ENCODE results near the gene OR6J1.

OR6J1 gene

GRCh38 chr14:22589096-22589839, 54.9 kb downstream of the OR6J1 start, which contains the start of gene DAD1:
Gene DAD1, minus strand, starts transcription at chr14:22589224. Its CDS starts 67 bp downstream, at chr14:22589157.
- TF ChIP-seq POLR2AphosphoS5 (IDR thresholded peaks at IDR 0.05; ENCODE audit: low read depth, low read length): peak; percentile 83
- peak; percentile 42 for TF ChIP-seq FOXP2 (optimal IDR thresholded peaks at IDR 0.05; ENCODE audit: borderline replicate concordance, extremely low read depth, extremely low read length, insufficient read depth)
- no peak for TF ChIP-seq SIN3A (IDR thresholded peaks at IDR 0.05; ENCODE audit: borderline replicate concordance, insufficient read depth, low read length)
- no peak for TF ChIP-seq REST (IDR thresholded peaks at IDR 0.05; ENCODE audit: insufficient read depth in 1 of 2, low read depth in 2 of 2, low read length in 2 of 2)
- TF ChIP-seq TAF1 (IDR thresholded peaks at IDR 0.05; ENCODE audit: borderline replicate concordance, insufficient read depth, low read length): 0 out of 2 replicates have a peak, but pooled peaks have one; percentile 59

DNA sequence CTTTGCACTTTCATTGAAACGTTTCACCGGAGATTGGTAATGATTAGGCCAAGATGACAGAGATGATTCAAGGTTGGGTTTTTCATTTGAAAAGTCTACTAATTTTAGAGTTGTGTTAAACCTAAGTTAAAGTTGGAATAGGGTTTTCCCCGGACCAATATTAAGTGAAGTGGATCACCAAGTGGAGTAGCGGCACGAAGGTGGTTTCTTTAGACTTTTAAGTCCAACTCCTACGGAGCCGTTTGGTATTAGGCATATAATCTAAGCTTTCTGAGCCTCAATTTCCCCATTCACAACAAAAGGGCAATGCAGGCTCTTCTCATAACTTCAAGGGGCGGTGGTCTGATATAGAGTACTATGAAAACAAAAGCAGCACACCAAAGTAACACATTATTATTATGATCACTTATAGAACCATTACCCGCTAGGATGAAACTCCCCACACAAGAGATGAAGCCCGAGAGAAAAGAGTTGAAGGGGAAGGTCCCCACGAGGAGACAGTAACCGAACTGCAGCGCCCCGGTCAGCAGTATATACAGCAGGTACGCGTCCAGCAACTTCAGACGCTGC, 55.5 kb downstream of the OR6J1 start:
- TF ChIP-seq SIN3A (IDR thresholded peaks at IDR 0.05; ENCODE audit: borderline replicate concordance, insufficient read depth, low read length) (no peak), POLR2AphosphoS5 (IDR thresholded peaks at IDR 0.05; ENCODE audit: low read depth, low read length) (no peak), REST (IDR thresholded peaks at IDR 0.05; ENCODE audit: insufficient read depth in 1 of 2, low read depth in 2 of 2, low read length in 2 of 2) (no peak)

- TF ChIP-seq TAF1 (IDR thresholded peaks at IDR 0.05; ENCODE audit: borderline replicate concordance, insufficient read depth, low read length) (no peak), POLR2AphosphoS5 (IDR thresholded peaks at IDR 0.05; ENCODE audit: low read depth, low read length) (no peak), FOXP2 (optimal IDR thresholded peaks at IDR 0.05; ENCODE audit: borderline replicate concordance, extremely low read depth, extremely low read length, insufficient read depth) (no peak), SIN3A (IDR thresholded peaks at IDR 0.05; ENCODE audit: borderline replicate concordance, insufficient read depth, low read length) (no peak), REST (IDR thresholded peaks at IDR 0.05; ENCODE audit: insufficient read depth in 1 of 2, low read depth in 2 of 2, low read length in 2 of 2) (no peak)
These were observed 56.9 kb downstream of the OR6J1 start for GRCh38 chr14:22587247-22587646.

DNA sequence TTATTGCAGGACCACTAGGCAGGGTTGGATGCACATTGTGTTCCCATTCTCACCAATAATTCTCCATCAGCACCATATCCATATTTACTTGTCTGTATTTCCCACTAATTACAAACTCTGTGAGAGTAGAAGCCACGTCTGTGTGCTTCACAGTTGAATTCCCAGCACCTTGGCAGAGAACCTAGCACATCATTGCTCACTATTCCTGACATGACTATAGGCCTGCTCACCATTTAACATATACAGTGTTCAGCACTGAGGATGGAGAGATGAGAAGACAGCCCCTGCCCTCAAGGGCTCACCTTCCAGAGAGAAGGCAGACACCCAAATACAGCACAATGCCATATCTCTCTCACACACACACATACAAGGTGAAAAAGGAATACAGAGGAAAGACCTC, 60.2 kb downstream of the OR6J1 start:
- TF ChIP-seq POLR2AphosphoS5 (IDR thresholded peaks at IDR 0.05; ENCODE audit: low read depth, low read length): no peak
- TF ChIP-seq TAF1 (IDR thresholded peaks at IDR 0.05; ENCODE audit: borderline replicate concordance, insufficient read depth, low read length): no peak
- no peak for TF ChIP-seq FOXP2 (optimal IDR thresholded peaks at IDR 0.05; ENCODE audit: borderline replicate concordance, extremely low read depth, extremely low read length, insufficient read depth)
- TF ChIP-seq SIN3A (IDR thresholded peaks at IDR 0.05; ENCODE audit: borderline replicate concordance, insufficient read depth, low read length): no peak
- no peak for TF ChIP-seq REST (IDR thresholded peaks at IDR 0.05; ENCODE audit: insufficient read depth in 1 of 2, low read depth in 2 of 2, low read length in 2 of 2)
